HG03196 (cell line): ENCODE measurements around the gene PSMD13.
A peak's percentile ranks its signal among the peaks of the same experiment; 100 is the strongest.
"Not testable (repeated sequence)": the region's sequence is repeated elsewhere in the genome, so short reads cannot be mapped to it uniquely, and the experiment has no call there.

Experiments used
- ATAC-seq: cut with Tn5 transposase; IDR thresholded peaks from one replicate; pipeline ENCODE4 v1.9.1; 2021; ENCODE audit not compliant: unreplicated experiment

PSMD13 gene

DNA sequence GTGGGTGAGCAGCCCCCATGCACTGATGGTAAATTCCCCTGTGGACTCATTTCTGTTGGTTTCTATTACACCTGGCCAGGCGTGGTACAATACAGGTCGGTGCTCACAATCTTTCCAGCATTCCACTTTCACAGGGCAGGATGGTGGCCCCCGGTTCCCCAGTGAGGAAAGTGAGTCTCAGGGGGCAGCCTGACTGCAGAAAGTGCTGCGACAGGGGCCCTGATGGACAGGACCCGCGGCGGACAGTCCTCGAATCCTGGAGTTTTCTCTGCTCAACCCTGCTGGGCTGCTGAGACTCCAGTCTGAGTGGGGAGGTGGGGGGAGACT lies 49.1 kb downstream of the PSMD13 start:
- no peak for ATAC-seq

- not testable (repeated sequence) for ATAC-seq
Measured at GRCh38 chr11:286977-287820, 50.4 kb downstream of the PSMD13 start.

DNA sequence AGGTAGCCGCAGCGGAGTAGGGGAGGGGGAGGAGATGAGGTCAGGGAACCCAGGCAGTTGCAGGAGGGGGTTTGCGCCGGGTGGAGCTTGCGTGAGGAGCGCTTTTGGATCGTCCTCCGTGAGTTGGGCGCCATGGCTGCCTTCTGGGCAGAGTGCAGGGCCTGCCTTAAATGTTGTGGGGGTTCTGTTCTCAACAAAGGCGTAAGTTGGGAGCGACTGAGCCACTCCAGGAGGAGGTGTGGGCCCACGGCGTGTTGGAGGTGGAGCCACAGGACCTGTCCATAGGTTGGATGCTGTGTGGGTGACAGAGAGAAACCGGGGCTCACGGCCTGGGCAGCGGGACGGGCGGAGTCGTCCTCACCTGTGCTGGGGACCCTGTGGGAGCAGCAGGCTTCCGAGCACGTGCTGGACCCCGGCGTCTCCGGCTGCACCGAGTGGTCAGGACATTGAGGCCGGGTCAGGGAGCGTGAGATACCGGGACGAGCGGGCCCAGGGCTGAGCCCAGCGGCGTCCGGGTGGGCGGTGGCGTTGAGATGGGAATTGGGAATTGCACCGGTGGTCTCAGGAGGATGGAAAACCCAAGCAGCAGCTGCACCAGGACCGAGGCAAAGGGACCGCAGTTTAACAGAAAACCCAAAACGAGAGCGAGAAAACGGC lies 51.2 kb downstream of the PSMD13 start:
- ATAC-seq, result no peak

DNA sequence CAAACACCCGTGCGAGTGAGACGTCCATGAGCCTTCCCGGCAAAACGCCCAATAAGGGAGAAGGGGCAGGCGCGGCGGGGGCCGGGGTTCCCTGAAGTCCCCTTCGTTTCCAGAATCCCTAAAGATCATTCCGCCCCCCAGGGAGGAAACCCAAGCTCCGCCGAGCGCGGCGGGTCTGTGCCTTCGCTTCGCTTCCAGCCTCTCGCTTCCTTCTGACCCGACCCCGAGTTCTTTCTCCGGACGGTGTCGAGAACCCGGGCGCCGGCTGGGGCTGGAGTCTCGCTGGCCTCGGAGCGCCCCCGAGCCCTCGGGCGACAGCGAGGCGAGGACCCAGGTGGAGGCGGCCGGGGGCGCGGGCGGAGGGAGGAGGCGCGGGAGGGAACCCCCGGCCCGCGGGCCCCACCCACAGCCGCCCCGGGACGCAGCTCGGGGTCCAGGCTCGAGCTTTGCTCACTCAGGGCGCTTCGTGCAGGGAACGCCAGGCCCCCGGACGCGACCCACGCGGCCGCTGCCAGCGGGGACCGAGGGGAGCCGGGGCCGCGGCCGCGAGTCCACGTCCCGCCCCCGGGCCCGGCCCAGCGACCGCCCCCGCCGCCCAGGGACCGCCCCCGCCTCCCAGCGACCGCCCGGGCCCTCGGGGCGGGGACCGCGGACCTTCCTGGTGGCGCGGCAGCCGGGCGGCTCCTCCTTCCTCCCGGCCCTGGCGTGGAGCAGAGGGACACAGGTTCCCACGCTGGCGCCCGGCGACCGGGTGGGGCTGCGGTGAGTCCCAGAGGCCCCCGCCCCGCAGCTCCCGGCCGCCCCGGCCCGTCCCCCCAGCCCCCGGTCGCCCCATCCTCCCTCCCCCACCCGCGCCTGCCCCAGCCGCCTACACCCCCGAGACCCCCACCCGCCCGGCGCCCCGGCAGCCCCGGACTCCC lies 52.0 kb downstream of the PSMD13 start, which contains the start of gene PGGHG:
PGGHG (plus strand) TSS at position 649 of the 920 bp plus-strand sequence. CDS start 691 bp downstream, outside the sequence.
- peak; percentile 58 for ATAC-seq

GRCh38 chr11:289398-289711 lies 52.6 kb downstream of the PSMD13 start:
- no peak for ATAC-seq

DNA sequence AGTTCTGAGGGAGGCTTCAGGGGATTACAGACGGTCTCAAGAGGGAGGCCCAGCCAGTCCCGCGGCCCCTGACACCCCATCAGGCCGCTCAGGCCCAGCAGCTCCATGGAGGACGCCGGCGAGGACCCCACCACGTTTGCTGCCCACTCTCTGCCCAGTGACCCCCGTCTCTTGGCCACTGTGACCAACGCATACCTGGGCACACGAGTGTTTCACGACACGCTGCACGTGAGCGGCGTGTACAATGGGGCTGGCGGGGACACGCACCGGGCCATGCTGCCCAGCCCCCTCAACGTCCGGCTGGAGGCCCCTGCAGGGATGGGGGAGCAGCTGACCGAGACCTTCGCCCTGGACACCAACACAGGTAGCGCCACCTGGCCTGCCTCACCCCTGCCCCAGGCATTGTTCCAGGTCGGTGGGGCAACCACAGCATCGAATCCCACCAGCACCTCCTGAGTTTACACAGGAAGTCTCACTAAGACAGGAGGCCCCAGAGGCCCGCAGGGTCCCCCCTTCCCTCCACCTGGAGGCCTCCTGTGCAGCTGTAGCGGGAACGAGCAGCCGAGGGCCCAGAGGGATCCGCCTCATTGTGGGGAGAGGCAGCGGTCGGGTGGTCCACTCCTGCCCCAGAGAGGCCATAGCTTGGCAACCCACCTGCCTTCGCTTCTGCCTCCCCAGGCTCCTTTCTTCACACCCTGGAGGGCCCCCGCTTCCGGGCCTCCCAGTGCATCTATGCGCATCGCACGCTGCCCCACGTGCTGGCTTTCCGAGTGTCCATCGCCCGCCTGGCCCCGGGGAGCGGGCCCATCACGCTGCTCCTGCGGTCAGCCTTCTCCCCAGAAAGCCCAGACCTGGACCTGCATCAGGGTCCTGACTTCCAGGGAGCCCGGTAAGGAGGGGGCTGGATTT lies 53.2 kb downstream of the PSMD13 start:
- no peak for ATAC-seq

- no peak for ATAC-seq
Measured at GRCh38 chr11:290621-291231, 54.0 kb downstream of the PSMD13 start.

- ATAC-seq, result no peak
Measured at GRCh38 chr11:291281-292210, 54.8 kb downstream of the PSMD13 start.

- ATAC-seq, result no peak
Measured at GRCh38 chr11:292211-293121, 55.7 kb downstream of the PSMD13 start.

DNA sequence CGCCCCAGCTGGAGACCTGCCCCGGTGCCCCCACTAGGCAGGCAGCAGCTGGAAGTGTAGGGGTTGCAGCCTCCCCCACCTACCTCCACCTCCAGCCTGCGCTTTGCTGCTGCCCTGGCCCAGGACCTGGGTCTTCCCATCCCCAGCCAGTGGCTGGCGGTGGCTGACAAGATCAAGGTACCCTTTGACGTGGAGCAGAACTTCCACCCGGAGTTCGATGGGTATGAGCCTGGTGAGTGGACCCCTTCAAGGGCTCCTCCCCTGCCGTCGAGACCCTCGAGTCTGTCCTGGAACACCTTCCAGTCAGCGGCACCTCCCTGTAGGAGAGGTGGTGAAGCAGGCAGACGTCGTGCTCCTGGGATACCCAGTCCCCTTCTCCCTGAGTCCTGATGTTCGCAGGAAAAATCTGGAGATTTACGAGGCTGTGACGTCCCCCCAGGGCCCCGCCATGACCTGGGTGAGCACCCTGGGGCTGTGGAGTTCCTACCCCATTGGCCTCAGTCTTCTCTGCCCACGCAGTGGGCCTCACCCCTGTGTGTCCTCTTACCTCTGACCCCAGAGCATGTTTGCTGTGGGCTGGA lies 56.6 kb downstream of the PSMD13 start:
- ATAC-seq, result no peak

DNA sequence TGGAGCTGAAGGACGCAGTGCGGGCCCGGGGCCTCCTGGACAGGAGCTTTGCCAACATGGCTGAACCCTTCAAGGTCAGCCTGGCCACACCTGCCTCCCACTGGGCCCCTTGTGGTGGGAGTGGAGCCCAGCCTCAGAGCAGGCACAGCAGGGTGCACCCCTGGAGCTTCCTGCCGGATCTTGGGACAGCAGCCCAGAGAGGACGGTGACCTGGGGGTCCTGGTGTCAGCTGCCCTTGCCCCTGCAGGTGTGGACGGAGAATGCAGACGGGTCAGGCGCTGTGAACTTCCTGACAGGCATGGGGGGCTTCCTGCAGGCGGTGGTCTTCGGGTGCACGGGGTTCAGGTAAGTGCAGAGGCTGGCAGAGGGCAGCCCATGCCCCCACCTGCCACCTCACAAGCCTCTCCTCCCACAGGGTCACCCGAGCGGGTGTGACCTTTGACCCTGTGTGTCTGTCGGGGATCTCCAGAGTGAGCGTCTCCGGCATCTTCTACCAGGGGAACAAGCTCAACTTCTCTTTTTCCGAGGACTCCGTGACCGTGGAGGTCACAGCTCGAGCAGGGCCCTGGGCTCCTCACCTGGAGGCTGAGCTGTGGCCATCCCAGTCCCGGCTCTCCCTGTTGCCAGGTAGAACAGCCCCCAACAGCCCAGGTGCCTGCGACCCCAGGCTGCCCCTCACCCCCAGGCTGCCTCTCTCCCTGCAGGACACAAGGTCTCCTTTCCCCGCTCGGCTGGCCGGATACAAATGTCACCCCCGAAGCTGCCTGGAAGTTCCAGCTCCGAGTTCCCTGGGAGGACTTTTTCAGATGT lies 57.3 kb downstream of the PSMD13 start:
- no peak for ATAC-seq

DNA sequence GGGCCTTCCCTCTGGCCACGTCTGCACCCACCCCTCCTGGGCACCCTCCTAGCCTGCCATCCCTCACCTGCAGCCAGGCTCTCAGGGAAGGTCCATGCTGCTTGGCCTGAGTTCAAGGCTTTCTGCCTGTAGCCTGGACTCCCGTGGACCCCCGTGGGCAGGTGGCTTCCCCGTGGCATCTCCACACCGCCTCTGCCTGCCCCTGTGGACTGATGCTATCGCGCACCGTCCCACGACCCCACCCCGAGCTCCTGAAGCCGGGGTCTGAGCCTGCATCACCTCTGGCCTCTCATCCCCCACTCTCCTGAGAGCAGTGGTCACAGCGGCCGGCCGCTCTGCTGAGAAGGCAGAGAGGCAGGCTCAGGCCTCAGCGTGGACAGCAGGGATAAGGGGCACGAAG lies 58.0 kb downstream of the PSMD13 start:
- no peak for ATAC-seq

DNA sequence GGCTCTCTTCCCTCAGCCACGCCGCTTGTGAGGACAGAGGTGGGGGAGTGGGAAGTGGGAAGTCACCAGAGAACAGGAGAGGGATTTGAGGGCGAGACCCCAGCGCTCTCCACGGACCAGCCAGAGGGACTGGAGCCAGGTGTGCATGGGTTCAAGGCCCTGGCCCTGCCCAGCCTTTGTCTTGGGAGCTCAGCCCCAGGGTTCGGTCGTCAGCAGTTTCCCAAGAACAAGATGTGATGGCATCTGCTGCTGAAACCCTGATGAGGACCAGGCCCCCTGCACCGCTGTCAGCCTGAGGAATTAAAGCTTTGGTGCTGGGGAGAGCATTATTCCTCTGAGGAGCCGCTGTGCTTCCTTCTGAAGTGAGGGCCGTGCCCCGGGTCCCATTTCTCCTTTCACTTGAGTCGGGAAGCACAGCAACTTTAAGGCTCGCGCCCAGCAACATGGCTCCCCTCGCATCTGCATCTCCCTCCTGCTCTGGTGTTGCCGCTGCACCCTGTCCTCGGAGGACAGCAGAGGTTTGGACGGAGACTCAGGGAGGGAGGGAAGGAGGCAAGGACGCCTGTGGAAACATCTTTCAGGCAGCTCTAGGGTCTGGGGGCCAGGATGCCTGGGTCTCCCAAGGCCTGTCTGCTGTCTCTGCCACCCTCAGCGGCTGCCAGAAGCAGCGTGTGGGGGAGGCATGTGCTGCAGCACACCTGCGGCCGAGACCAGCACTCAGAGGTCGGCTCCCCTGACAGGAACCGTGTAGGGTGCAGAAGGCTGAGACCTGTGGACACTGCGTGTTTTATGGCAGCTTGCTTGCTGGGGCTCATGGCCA lies 58.8 kb downstream of the PSMD13 start:
- no peak for ATAC-seq

DNA sequence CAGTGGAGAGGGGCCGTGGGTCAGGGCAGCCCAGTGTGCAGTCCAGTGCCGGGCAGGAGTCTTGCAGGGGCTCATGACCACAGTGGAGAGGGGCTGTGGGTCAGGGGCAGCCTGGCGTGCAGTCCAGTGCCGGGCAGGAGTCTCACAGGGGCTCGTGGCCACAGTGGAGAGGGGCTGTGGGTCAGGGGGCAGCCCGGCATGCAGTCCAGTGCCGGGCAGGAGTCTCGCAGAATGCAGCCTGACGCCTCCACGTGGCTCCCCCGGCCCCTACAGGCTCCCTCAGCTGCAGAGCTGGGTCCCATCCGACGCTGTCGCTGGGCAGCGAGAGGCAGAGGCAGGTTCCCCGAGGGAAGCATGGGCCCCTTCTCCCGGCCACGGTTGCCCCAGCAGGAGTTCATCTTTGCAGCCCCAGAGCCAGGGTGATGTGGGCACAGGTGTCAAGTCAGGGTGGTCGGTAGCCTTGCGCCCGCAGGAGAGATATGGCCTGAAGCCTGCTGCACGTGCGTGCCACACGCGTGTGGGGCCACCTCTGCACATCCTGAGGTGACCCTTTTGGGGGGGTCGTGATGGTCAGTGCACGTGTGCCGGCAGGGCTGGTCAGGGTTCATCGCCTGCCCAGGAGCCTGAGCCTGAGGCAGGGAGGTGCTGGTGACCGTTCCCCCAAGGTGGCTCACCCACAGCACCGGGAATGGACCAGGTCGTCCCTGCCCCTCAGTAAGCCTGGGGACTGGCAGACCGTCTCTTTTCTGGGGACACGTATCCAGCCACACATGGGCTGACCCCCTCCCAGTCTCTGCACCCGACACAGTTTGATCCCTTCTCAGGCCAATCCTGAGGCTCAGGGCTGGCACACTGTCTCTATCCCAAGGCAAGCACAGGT lies 59.6 kb downstream of the PSMD13 start:
- no peak for ATAC-seq

DNA sequence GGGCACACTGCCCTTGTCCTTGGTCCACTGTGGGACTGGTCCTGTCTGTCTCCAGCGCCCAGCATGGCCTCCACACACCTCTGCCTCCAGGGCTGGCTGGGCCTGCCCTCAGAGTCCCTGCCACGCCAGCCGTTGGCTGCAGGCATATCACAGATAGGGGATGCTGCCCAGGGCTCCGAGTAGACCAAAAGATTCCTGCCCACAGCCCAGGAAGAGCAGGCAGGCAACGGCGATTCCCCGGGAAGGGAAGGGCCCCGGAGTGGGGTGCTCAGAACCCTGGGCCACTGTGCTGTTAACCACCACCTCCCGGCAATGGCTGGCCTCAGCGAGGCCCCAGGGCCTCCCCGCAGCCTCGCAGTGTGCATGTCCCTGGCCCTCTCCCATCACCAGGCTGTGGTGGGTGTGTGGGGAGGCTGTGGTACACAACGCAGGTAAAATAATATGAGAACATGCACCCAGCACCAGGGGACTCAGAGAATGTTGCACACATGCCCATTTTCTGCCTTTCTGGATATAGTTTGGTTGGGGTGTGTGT lies 60.3 kb downstream of the PSMD13 start:
- ATAC-seq, result no peak
